ENCODE results near the gene SUPT20HL2.
"Not testable (repeated sequence)": the region's sequence is repeated elsewhere in the genome, so short reads cannot be mapped to it uniquely, and the experiment has no call there.

SUPT20HL2 gene

GRCh38 chrX:24325231-24325630 lies 11.4 kb upstream of the SUPT20HL2 start:
- FAIRE-seq (no peak), DNase-seq (ENCODE audit: insufficient read length, low spot score) (no peak)
- TF ChIP-seq POLR2A (IDR thresholded peaks at IDR 0.05; ENCODE audit: low read depth, low read length) = no peak

- TF ChIP-seq POLR2A (IDR thresholded peaks at IDR 0.05; ENCODE audit: low read depth, low read length) = no peak
- DNase-seq (ENCODE audit: insufficient read length, low spot score) = no peak
- FAIRE-seq = no peak
Measured at GRCh38 chrX:24321741-24322395, 8.0 kb upstream of the SUPT20HL2 start.

- DNase-seq (ENCODE audit: insufficient read length, low spot score) = no peak
- FAIRE-seq = no peak
- TF ChIP-seq POLR2A (IDR thresholded peaks at IDR 0.05; ENCODE audit: low read depth, low read length) = no peak
Measured at GRCh38 chrX:24317567-24317966, 3.7 kb upstream of the SUPT20HL2 start.

GRCh38 chrX:24316111-24316510 lies 2.2 kb upstream of the SUPT20HL2 start:
- DNase-seq (ENCODE audit: insufficient read length, low spot score) (no peak), FAIRE-seq (no peak)

GRCh38 chrX:24312249-24312607 lies 1.6 kb downstream of the SUPT20HL2 start:
- not testable (repeated sequence) for FAIRE-seq; DNase-seq (ENCODE audit: insufficient read length, low spot score)

More at GRCh38 chrX:24316111-24316510, 2.2 kb upstream of the SUPT20HL2 start:
- no peak for TF ChIP-seq POLR2A (IDR thresholded peaks at IDR 0.05; ENCODE audit: low read depth, low read length)

GRCh38 chrX:24311507-24312248 lies 2.2 kb downstream of the SUPT20HL2 start:
- not testable (repeated sequence) for FAIRE-seq; DNase-seq (ENCODE audit: insufficient read length, low spot score)

GRCh38 chrX:24310916-24311315 lies 3.0 kb downstream of the SUPT20HL2 start:
- DNase-seq (ENCODE audit: insufficient read length, low spot score); FAIRE-seq: not testable (repeated sequence)

GRCh38 chrX:24309580-24310374 lies 4.1 kb downstream of the SUPT20HL2 start:
- not testable (repeated sequence) for DNase-seq (ENCODE audit: insufficient read length, low spot score); FAIRE-seq

- FAIRE-seq = not testable (repeated sequence)
Measured at GRCh38 chrX:24308803-24309202, 5.1 kb downstream of the SUPT20HL2 start.

GRCh38 chrX:24306440-24306839 lies 7.4 kb downstream of the SUPT20HL2 start:
- DNase-seq (ENCODE audit: insufficient read length, low spot score) = no peak
- no peak for FAIRE-seq
- TF ChIP-seq POLR2A (IDR thresholded peaks at IDR 0.05; ENCODE audit: low read depth, low read length) = no peak

More at GRCh38 chrX:24308803-24309202, 5.1 kb downstream of the SUPT20HL2 start:
- DNase-seq (ENCODE audit: insufficient read length, low spot score) = not testable (repeated sequence)

- no peak for DNase-seq (ENCODE audit: insufficient read length, low spot score)
- FAIRE-seq = no peak
- TF ChIP-seq POLR2A (IDR thresholded peaks at IDR 0.05; ENCODE audit: low read depth, low read length) = no peak
Measured at GRCh38 chrX:24305905-24306304, 8.0 kb downstream of the SUPT20HL2 start.

- DNase-seq (ENCODE audit: insufficient read length, low spot score) = no peak
- TF ChIP-seq POLR2A (IDR thresholded peaks at IDR 0.05; ENCODE audit: low read depth, low read length) = no peak
- no peak for FAIRE-seq
Measured at GRCh38 chrX:24301806-24302205, 12.1 kb downstream of the SUPT20HL2 start.

- DNase-seq (ENCODE audit: insufficient read length, low spot score) (no peak), FAIRE-seq (no peak)
Measured at GRCh38 chrX:24301060-24301459, 12.8 kb downstream of the SUPT20HL2 start.

GRCh38 chrX:24298191-24298590 lies 15.7 kb downstream of the SUPT20HL2 start:
- FAIRE-seq (no peak), DNase-seq (ENCODE audit: insufficient read length, low spot score) (no peak)
- no peak for TF ChIP-seq POLR2A (IDR thresholded peaks at IDR 0.05; ENCODE audit: low read depth, low read length)

More at GRCh38 chrX:24301060-24301459, 12.8 kb downstream of the SUPT20HL2 start:
- no peak for TF ChIP-seq POLR2A (IDR thresholded peaks at IDR 0.05; ENCODE audit: low read depth, low read length)
